Stimulated activated CD4-positive, alpha-beta T cell treated with anti-CD3 and anti-CD28 coated beads, Interleukin-1b, Interleukin-23, amount 100 ng/mL, for 4 hours (primary cell): ENCODE results near the gene SMPD1.

Experiments used
- DNase-seq, 2 donors: peaks; one replicate each; pipeline ENCODE4 v3.0.0-alpha.2; 2020; ENCODE audit warnings: low read depth in 2 of 2

The SMPD1 gene

GRCh38 chr11:6414874-6415328 lies 24.6 kb downstream of the SMPD1 start:
- DNase-seq, result no peak

- no peak for DNase-seq
Measured at GRCh38 chr11:6415797-6416196, 25.5 kb downstream of the SMPD1 start.

GRCh38 chr11:6417907-6418556 lies 27.8 kb downstream of the SMPD1 start:
- no peak for DNase-seq

GRCh38 chr11:6418557-6419008 lies 28.3 kb downstream of the SMPD1 start:
- DNase-seq, result no peak

- peak; percentile 67 to 70 for DNase-seq
Measured at GRCh38 chr11:6419009-6419631, 28.8 kb downstream of the SMPD1 start, which contains the start of gene APBB1. Gene APBB1 (minus strand): TSS chr11:6419094. CDS start chr11:6411347, 7,747 bp downstream.

GRCh38 chr11:6420677-6421076 lies 30.4 kb downstream of the SMPD1 start:
- no peak for DNase-seq

GRCh38 chr11:6427516-6427915 lies 37.2 kb downstream of the SMPD1 start:
- DNase-seq, result no peak

GRCh38 chr11:6431861-6432260 lies 41.6 kb downstream of the SMPD1 start:
- no peak for DNase-seq

GRCh38 chr11:6433998-6434660 lies 43.9 kb downstream of the SMPD1 start:
- no peak for DNase-seq

- no peak for DNase-seq
Measured at GRCh38 chr11:6437423-6437822, 47.1 kb downstream of the SMPD1 start.

GRCh38 chr11:6437993-6438392 lies 47.7 kb downstream of the SMPD1 start:
- no peak for DNase-seq

GRCh38 chr11:6438979-6439571 lies 48.8 kb downstream of the SMPD1 start:
- peak in 1 of 2 donors; percentile 20 for DNase-seq

- DNase-seq, result no peak
Measured at GRCh38 chr11:6440906-6441358, 50.7 kb downstream of the SMPD1 start, which contains the start of gene HPX. Gene HPX (minus strand): TSS chr11:6440987. CDS start chr11:6440963, 24 bp downstream.

- DNase-seq, result no peak
Measured at GRCh38 chr11:6442441-6442840, 52.2 kb downstream of the SMPD1 start.

GRCh38 chr11:6443269-6444003 lies 53.2 kb downstream of the SMPD1 start:
- peak; percentile 34 to 40 for DNase-seq
